ENCODE results near the gene DTHD1.
A peak's percentile ranks its signal among the peaks of the same experiment; 100 is the strongest.

Gene DTHD1

GRCh38 chr4:36310216-36310615 lies 28.8 kb downstream of the DTHD1 start:
- peak overlapping the region; percentile 60 for H3K4me2 ChIP-seq (ENCODE audit: insufficient read depth, low read length)
- H3K9ac ChIP-seq (ENCODE audit: low read depth, low read length): peak overlapping the region; percentile 44
- H4K20me1 ChIP-seq (ENCODE audit: insufficient read depth, low read length): no peaks in the 10 kb centered on the region
- H3K79me2 ChIP-seq (ENCODE audit: insufficient read depth, low read length): no peaks in the 10 kb centered on the region
- no peaks in the 10 kb centered on the region for H3K36me3 ChIP-seq (ENCODE audit: insufficient read depth, low read length)
- ATAC-seq (ENCODE audit: insufficient read depth, low read depth) (no peak), DNase-seq (no peak)
- H3K9me3 ChIP-seq (ENCODE audit: insufficient read depth, low read length, severe bottlenecking): no peaks in the 10 kb centered on the region
- H2AFZ ChIP-seq (ENCODE audit: low read depth, low read length): peak overlapping the region; percentile 52; the same call in 1 of the 2 replicates
- H3K4me1 ChIP-seq (ENCODE audit: insufficient read depth, low read length): peaks cover 26% of the 10 kb centered on the region
- TF ChIP-seq, protein P1, sequence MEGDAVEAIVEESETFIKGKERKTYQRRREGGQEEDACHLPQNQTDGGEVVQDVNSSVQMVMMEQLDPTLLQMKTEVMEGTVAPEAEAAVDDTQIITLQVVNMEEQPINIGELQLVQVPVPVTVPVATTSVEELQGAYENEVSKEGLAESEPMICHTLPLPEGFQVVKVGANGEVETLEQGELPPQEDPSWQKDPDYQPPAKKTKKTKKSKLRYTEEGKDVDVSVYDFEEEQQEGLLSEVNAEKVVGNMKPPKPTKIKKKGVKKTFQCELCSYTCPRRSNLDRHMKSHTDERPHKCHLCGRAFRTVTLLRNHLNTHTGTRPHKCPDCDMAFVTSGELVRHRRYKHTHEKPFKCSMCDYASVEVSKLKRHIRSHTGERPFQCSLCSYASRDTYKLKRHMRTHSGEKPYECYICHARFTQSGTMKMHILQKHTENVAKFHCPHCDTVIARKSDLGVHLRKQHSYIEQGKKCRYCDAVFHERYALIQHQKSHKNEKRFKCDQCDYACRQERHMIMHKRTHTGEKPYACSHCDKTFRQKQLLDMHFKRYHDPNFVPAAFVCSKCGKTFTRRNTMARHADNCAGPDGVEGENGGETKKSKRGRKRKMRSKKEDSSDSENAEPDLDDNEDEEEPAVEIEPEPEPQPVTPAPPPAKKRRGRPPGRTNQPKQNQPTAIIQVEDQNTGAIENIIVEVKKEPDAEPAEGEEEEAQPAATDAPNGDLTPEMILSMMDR (IDR thresholded peaks at IDR 0.05; ENCODE audit: borderline replicate concordance, extremely low read depth, low read length, poor library complexity, severe bottlenecking): no peak
- no peak for TF ChIP-seq EZH2 (IDR thresholded peaks at IDR 0.05; ENCODE audit: borderline replicate concordance, low read depth, low read length, severe bottlenecking)
- no peak overlapping the region for H3K4me3 ChIP-seq (ENCODE audit: low read depth in 1 of 2, low read length in 2 of 2)
- H3K27ac ChIP-seq (ENCODE audit: low read length): peak overlapping the region; percentile 75
- H3K27me3 ChIP-seq (ENCODE audit: insufficient read depth, low read length, poor library complexity): no peaks in the 10 kb centered on the region

- DNase-seq: peak; percentile 89
- Histone ChIP-seq H3K9ac (ENCODE audit: low read depth, low read length) (peak overlapping the region; percentile 44), H3K79me2 (ENCODE audit: insufficient read depth, low read length) (no peaks in the 10 kb centered on the region), H4K20me1 (ENCODE audit: insufficient read depth, low read length) (no peaks in the 10 kb centered on the region), H3K36me3 (ENCODE audit: insufficient read depth, low read length) (no peaks in the 10 kb centered on the region), H3K27ac (ENCODE audit: low read length) (peak overlapping the region; percentile 75), H3K4me1 (ENCODE audit: insufficient read depth, low read length) (peaks cover 26% of the 10 kb centered on the region), H2AFZ (ENCODE audit: low read depth, low read length) (peak overlapping the region; percentile 52), H3K9me3 (ENCODE audit: insufficient read depth, low read length, severe bottlenecking) (no peaks in the 10 kb centered on the region), H3K4me2 (ENCODE audit: insufficient read depth, low read length) (peak overlapping the region; percentile 60), H3K27me3 (ENCODE audit: insufficient read depth, low read length, poor library complexity) (no peaks in the 10 kb centered on the region), H3K4me3 (ENCODE audit: low read depth in 1 of 2, low read length in 2 of 2) (peak overlapping the region in 1 of 2 experiments; percentile 45; a peak in 2 of 4 replicates)
- TF ChIP-seq, protein P1 (IDR thresholded peaks at IDR 0.05; ENCODE audit: borderline replicate concordance, extremely low read depth, low read length, poor library complexity, severe bottlenecking): no peak
- no peak for TF ChIP-seq EZH2 (IDR thresholded peaks at IDR 0.05; ENCODE audit: borderline replicate concordance, low read depth, low read length, severe bottlenecking)
- ATAC-seq (ENCODE audit: insufficient read depth, low read depth): peak; percentile 96
Measured at GRCh38 chr4:36310793-36311192, 29.4 kb downstream of the DTHD1 start.

GRCh38 chr4:36312511-36312910 lies 31.1 kb downstream of the DTHD1 start:
- DNase-seq: no peak
- H3K79me2 ChIP-seq (ENCODE audit: insufficient read depth, low read length): no peaks in the 10 kb centered on the region
- no peak overlapping the region for H3K4me2 ChIP-seq (ENCODE audit: insufficient read depth, low read length)
- H3K9me3 ChIP-seq (ENCODE audit: insufficient read depth, low read length, severe bottlenecking): no peaks in the 10 kb centered on the region
- TF ChIP-seq, protein P1 (IDR thresholded peaks at IDR 0.05; ENCODE audit: borderline replicate concordance, extremely low read depth, low read length, poor library complexity, severe bottlenecking): no peak
- no peak for TF ChIP-seq EZH2 (IDR thresholded peaks at IDR 0.05; ENCODE audit: borderline replicate concordance, low read depth, low read length, severe bottlenecking)
- no peak overlapping the region for H3K9ac ChIP-seq (ENCODE audit: low read depth, low read length)
- H3K4me3 ChIP-seq (ENCODE audit: low read depth in 1 of 2, low read length in 2 of 2): no peak overlapping the region
- H3K27ac ChIP-seq (ENCODE audit: low read length): no peak overlapping the region
- H3K4me1 ChIP-seq (ENCODE audit: insufficient read depth, low read length): peaks cover 27% of the 10 kb centered on the region
- H3K27me3 ChIP-seq (ENCODE audit: insufficient read depth, low read length, poor library complexity): no peaks in the 10 kb centered on the region
- no peaks in the 10 kb centered on the region for H3K36me3 ChIP-seq (ENCODE audit: insufficient read depth, low read length)
- H2AFZ ChIP-seq (ENCODE audit: low read depth, low read length): no peak overlapping the region
- ATAC-seq (ENCODE audit: insufficient read depth, low read depth): no peak
- no peaks in the 10 kb centered on the region for H4K20me1 ChIP-seq (ENCODE audit: insufficient read depth, low read length)

- peaks cover 35% of the 10 kb centered on the region for H3K4me1 ChIP-seq (ENCODE audit: insufficient read depth, low read length)
- no peak overlapping the region for H3K27ac ChIP-seq (ENCODE audit: low read length)
- no peak overlapping the region for H2AFZ ChIP-seq (ENCODE audit: low read depth, low read length)
- no peak overlapping the region for H3K9ac ChIP-seq (ENCODE audit: low read depth, low read length)
- no peaks in the 10 kb centered on the region for H3K79me2 ChIP-seq (ENCODE audit: insufficient read depth, low read length)
- ATAC-seq (ENCODE audit: insufficient read depth, low read depth): no peak
- DNase-seq: no peak
- no peaks in the 10 kb centered on the region for H3K9me3 ChIP-seq (ENCODE audit: insufficient read depth, low read length, severe bottlenecking)
- TF ChIP-seq, protein P1 (IDR thresholded peaks at IDR 0.05; ENCODE audit: borderline replicate concordance, extremely low read depth, low read length, poor library complexity, severe bottlenecking): no peak
- no peak for TF ChIP-seq EZH2 (IDR thresholded peaks at IDR 0.05; ENCODE audit: borderline replicate concordance, low read depth, low read length, severe bottlenecking)
- H3K4me2 ChIP-seq (ENCODE audit: insufficient read depth, low read length): no peak overlapping the region
- H3K27me3 ChIP-seq (ENCODE audit: insufficient read depth, low read length, poor library complexity): no peaks in the 10 kb centered on the region
- no peaks in the 10 kb centered on the region for H4K20me1 ChIP-seq (ENCODE audit: insufficient read depth, low read length)
- no peaks in the 10 kb centered on the region for H3K36me3 ChIP-seq (ENCODE audit: insufficient read depth, low read length)
- no peak overlapping the region for H3K4me3 ChIP-seq (ENCODE audit: low read depth in 1 of 2, low read length in 2 of 2)
Measured at GRCh38 chr4:36313301-36313700, 31.9 kb downstream of the DTHD1 start.
